BE2C (cell line): ENCODE measurements around the gene MEGF9.

Experiments used
- DNase-seq: peaks from one replicate; pipeline ENCODE4 v3.0.0-alpha.2; 2020
- H3K27me3 ChIP-seq: fragments of 250-450 bp; sonication (Bioruptor Pico); 2 replicates; pipeline ENCODE4 v1.5.1; 2020; ENCODE audit warnings: mild to moderate bottlenecking
- H3K36me3 ChIP-seq: fragments of 250-450 bp; sonication (Bioruptor Pico); 2 replicates; pipeline ENCODE4 v1.5.1; 2020; ENCODE audit warnings: mild to moderate bottlenecking
- H3K4me1 ChIP-seq: fragments of 250-450 bp; sonication (Bioruptor Pico); 2 replicates; pipeline ENCODE4 v1.5.1; 2020
- H3K4me3 ChIP-seq: 2 replicates; pipeline ENCODE4 v1.5.1; 2011; ENCODE audit warnings: low read depth, low read length
- H3K9me3 ChIP-seq: fragments of 250-450 bp; sonication (Bioruptor Pico); 2 replicates; pipeline ENCODE4 v1.5.1; 2020
- CTCF ChIP-seq: IDR thresholded peaks from 2 replicates; pipeline ENCODE4 v1.5.1; 2012; ENCODE audit warnings: mild to moderate bottlenecking, low read depth, low read length

MEGF9 gene

GRCh38 chr9:120741701-120742100, 27.4 kb upstream of the MEGF9 start:
- Histone ChIP-seq H3K4me1 (no peaks in the 10 kb centered on the region), H3K4me3 (no peak overlapping the region), H3K27me3 (no peaks in the 10 kb centered on the region), H3K36me3 (no peaks in the 10 kb centered on the region), H3K9me3 (no peaks in the 10 kb centered on the region)
- no peak for TF ChIP-seq CTCF
- no peak for DNase-seq

GRCh38 chr9:120741191-120741590, 26.9 kb upstream of the MEGF9 start:
- Histone ChIP-seq H3K27me3 (no peaks in the 10 kb centered on the region), H3K9me3 (no peaks in the 10 kb centered on the region), H3K4me1 (no peaks in the 10 kb centered on the region), H3K36me3 (no peaks in the 10 kb centered on the region), H3K4me3 (no peak overlapping the region)
- DNase-seq = no peak
- TF ChIP-seq CTCF = no peak

GRCh38 chr9:120740132-120740531, 25.9 kb upstream of the MEGF9 start:
- TF ChIP-seq CTCF = no peak
- Histone ChIP-seq H3K36me3 (no peaks in the 10 kb centered on the region), H3K9me3 (no peaks in the 10 kb centered on the region), H3K4me1 (no peaks in the 10 kb centered on the region), H3K27me3 (no peaks in the 10 kb centered on the region), H3K4me3 (no peak overlapping the region)
- no peak for DNase-seq

GRCh38 chr9:120737416-120738165, 23.3 kb upstream of the MEGF9 start:
- no peak for DNase-seq
- H3K36me3 ChIP-seq = no peaks in the 10 kb centered on the region
- H3K9me3 ChIP-seq = no peaks in the 10 kb centered on the region
- no peak overlapping the region for H3K4me3 ChIP-seq
- TF ChIP-seq CTCF = no peak
- no peaks in the 10 kb centered on the region for H3K4me1 ChIP-seq
- H3K27me3 ChIP-seq = no peaks in the 10 kb centered on the region

GRCh38 chr9:120736881-120737280, 22.6 kb upstream of the MEGF9 start:
- no peaks in the 10 kb centered on the region for H3K36me3 ChIP-seq
- H3K27me3 ChIP-seq = no peaks in the 10 kb centered on the region
- TF ChIP-seq CTCF = no peak
- no peak overlapping the region for H3K4me3 ChIP-seq
- no peaks in the 10 kb centered on the region for H3K4me1 ChIP-seq
- DNase-seq = no peak
- no peaks in the 10 kb centered on the region for H3K9me3 ChIP-seq

- DNase-seq = no peak
- Histone ChIP-seq H3K9me3 (no peaks in the 10 kb centered on the region), H3K4me3 (no peak overlapping the region), H3K4me1 (no peaks in the 10 kb centered on the region; the same call in 1 of the 2 replicates), H3K36me3 (no peaks in the 10 kb centered on the region), H3K27me3 (no peaks in the 10 kb centered on the region)
- no peak for TF ChIP-seq CTCF
Observed at GRCh38 chr9:120735415-120736126, 21.3 kb upstream of the MEGF9 start.
